Dermis lymphatic vessel endothelial cell (primary cell): ENCODE data around the gene LAMA2. TPM values are rescaled to one million over a fixed set of nuclear protein-coding genes. Genes with fewer than 3 reads are reported as not detected.

Source experiments
- total RNA-seq: library from RNA; depleted of rRNA; stranded (reverse); fragments of >200 nt; gene quantifications from 2 replicates; pipeline ENCODE4 v1.2.1, GENCODE V29; 2014

LAMA2 gene, protein sequence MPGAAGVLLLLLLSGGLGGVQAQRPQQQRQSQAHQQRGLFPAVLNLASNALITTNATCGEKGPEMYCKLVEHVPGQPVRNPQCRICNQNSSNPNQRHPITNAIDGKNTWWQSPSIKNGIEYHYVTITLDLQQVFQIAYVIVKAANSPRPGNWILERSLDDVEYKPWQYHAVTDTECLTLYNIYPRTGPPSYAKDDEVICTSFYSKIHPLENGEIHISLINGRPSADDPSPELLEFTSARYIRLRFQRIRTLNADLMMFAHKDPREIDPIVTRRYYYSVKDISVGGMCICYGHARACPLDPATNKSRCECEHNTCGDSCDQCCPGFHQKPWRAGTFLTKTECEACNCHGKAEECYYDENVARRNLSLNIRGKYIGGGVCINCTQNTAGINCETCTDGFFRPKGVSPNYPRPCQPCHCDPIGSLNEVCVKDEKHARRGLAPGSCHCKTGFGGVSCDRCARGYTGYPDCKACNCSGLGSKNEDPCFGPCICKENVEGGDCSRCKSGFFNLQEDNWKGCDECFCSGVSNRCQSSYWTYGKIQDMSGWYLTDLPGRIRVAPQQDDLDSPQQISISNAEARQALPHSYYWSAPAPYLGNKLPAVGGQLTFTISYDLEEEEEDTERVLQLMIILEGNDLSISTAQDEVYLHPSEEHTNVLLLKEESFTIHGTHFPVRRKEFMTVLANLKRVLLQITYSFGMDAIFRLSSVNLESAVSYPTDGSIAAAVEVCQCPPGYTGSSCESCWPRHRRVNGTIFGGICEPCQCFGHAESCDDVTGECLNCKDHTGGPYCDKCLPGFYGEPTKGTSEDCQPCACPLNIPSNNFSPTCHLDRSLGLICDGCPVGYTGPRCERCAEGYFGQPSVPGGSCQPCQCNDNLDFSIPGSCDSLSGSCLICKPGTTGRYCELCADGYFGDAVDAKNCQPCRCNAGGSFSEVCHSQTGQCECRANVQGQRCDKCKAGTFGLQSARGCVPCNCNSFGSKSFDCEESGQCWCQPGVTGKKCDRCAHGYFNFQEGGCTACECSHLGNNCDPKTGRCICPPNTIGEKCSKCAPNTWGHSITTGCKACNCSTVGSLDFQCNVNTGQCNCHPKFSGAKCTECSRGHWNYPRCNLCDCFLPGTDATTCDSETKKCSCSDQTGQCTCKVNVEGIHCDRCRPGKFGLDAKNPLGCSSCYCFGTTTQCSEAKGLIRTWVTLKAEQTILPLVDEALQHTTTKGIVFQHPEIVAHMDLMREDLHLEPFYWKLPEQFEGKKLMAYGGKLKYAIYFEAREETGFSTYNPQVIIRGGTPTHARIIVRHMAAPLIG (N-terminal part only)
- 0.09 and 0.11 TPM in 2 replicates for total RNA-seq

DNA sequence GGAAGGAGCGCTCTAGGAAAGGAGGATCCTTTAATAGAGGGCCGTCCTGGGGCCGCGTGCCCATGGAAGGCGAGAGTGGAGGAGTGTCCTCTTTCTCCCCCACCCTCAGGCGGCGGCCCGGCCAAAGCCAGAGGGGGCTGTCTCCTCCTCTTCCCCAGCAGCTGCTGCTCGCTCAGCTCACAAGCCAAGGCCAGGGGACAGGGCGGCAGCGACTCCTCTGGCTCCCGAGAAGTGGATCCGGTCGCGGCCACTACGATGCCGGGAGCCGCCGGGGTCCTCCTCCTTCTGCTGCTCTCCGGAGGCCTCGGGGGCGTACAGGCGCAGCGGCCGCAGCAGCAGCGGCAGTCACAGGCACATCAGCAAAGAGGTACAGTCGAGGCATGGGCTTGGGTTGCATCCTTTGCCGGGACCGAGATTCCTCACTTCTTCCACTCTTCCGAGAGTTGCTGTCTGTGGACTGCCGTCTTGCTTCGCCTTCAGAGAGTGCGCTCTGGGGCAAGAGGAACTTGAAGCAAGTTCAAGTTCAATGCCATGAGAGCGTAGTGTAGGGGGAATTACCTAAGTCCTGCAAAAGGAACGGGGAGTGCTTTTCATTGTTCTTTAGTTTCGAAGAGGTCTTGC lies at the start of gene LAMA2:
TSS of gene LAMA2 (plus strand) at position 148 of the 621 bp plus-strand sequence. CDS start at position 256, 108 bp downstream.

